ENCODE results near the gene IPO5.

DNA sequence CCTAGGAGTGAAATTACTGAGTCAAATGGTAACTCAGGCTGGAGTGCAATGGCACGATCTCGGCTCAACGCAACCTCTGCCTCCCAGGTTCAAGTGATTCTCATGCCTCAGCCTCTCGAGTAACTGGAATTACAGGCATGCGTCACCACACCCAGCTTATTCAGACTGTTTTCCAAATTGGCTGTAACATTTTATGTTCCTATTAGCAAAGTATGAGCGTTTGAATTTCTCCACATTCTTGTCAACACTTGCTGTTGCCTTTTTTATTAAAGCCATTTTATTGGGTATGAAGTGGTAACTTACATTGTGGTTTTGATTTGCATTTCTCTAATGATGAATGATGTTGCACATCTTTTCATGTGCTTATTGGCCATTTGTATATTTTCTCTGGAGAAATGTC lies 7.9 kb downstream of the IPO5 start:
- TF ChIP-seq, protein P1, sequence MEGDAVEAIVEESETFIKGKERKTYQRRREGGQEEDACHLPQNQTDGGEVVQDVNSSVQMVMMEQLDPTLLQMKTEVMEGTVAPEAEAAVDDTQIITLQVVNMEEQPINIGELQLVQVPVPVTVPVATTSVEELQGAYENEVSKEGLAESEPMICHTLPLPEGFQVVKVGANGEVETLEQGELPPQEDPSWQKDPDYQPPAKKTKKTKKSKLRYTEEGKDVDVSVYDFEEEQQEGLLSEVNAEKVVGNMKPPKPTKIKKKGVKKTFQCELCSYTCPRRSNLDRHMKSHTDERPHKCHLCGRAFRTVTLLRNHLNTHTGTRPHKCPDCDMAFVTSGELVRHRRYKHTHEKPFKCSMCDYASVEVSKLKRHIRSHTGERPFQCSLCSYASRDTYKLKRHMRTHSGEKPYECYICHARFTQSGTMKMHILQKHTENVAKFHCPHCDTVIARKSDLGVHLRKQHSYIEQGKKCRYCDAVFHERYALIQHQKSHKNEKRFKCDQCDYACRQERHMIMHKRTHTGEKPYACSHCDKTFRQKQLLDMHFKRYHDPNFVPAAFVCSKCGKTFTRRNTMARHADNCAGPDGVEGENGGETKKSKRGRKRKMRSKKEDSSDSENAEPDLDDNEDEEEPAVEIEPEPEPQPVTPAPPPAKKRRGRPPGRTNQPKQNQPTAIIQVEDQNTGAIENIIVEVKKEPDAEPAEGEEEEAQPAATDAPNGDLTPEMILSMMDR (IDR thresholded peaks at IDR 0.05) = no peak
- TF ChIP-seq EZH2 (IDR thresholded peaks at IDR 0.05) = no peak

All from neural progenitor cell (in vitro differentiated cells).